A549 (cell line): ENCODE data around the gene MME.

ENCODE experiments used
- CEBPB ChIP-seq, 2 experiments: fragments of >200 bp in 1 of 2; sonication (Bioruptor Twin) in 1 of 2; formaldehyde crosslinking in 1 of 2; IDR thresholded peaks; 2 replicates each; pipeline ENCODE4 v1.6.1; 2012 to 2016
- EHMT2 ChIP-seq: fragments of 200-600 bp; sonication (generic); IDR thresholded peaks from 2 replicates; pipeline ENCODE4 v1.6.1; 2016; ENCODE audit warnings: antibody characterized with exemption, low read depth, mild to moderate bottlenecking, moderate library complexity
- POLR2A ChIP-seq: IDR thresholded peaks from 2 replicates; pipeline ENCODE4 v1.6.1; 2012; ENCODE audit warnings: mild to moderate bottlenecking, low read length
- RAD21 ChIP-seq, 2 experiments: fragments of >200 bp in 1 of 2; sonication (Bioruptor Twin) in 1 of 2; formaldehyde crosslinking in 1 of 2; IDR thresholded peaks in 1 of 2; conservative IDR thresholded peaks in 1 of 2; 2 replicates in 1 of 2; 3 replicates in 1 of 2; pipeline ENCODE4 v1.6.1; 2012 to 2018; ENCODE audit warnings: inconsistent platforms in 1 of 2
- ZSCAN20 ChIP-seq: fragments of 250-450 bp; sonication (Bioruptor Pico); IDR thresholded peaks from 2 replicates; pipeline ENCODE4 v1.8.0; 2022; ENCODE audit warnings: mild to moderate bottlenecking, moderate library complexity
- TF ChIP-seq, protein P1 (sequence below): fragments of >200 bp; sonication (Bioruptor Twin); formaldehyde crosslinking; IDR thresholded peaks from 3 replicates; pipeline ENCODE4 v1.5.1; 2016
- TF ChIP-seq, protein P2 (sequence below): IDR thresholded peaks from 2 replicates; pipeline ENCODE4 v1.6.1; 2012

DNA sequence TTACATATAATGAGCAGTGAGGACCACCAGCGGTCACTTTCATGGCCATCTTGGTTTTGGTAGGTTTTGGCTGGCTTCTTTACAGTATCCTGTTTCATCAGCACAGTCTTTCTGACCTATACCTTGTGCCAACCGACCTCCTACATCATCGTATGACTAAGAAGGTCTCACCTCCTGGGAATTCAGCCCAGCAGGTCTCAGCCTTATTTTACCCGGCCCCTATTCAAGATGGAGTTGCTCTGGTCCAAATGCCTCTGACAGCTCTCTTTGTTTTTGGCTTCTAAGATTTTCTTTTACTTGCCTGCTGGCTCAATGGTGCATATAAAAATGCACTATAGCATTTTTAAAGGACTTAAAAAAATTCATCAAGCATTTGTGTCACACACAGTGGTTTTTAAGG, 3.2 kb upstream of the MME start:
- TF ChIP-seq, protein P1, sequence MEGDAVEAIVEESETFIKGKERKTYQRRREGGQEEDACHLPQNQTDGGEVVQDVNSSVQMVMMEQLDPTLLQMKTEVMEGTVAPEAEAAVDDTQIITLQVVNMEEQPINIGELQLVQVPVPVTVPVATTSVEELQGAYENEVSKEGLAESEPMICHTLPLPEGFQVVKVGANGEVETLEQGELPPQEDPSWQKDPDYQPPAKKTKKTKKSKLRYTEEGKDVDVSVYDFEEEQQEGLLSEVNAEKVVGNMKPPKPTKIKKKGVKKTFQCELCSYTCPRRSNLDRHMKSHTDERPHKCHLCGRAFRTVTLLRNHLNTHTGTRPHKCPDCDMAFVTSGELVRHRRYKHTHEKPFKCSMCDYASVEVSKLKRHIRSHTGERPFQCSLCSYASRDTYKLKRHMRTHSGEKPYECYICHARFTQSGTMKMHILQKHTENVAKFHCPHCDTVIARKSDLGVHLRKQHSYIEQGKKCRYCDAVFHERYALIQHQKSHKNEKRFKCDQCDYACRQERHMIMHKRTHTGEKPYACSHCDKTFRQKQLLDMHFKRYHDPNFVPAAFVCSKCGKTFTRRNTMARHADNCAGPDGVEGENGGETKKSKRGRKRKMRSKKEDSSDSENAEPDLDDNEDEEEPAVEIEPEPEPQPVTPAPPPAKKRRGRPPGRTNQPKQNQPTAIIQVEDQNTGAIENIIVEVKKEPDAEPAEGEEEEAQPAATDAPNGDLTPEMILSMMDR, result no peak
- TF ChIP-seq POLR2A (no peak), CEBPB (IDR thresholded peaks at IDR 0.05) (no peak), ZSCAN20 (CRISPR knock-in tag) (no peak), EHMT2 (no peak), RAD21 (conservative IDR thresholded peaks at IDR 0.05 in 1 of 2, IDR thresholded peaks at IDR 0.05 in 1 of 2) (no peak)
- TF ChIP-seq, protein P2, sequence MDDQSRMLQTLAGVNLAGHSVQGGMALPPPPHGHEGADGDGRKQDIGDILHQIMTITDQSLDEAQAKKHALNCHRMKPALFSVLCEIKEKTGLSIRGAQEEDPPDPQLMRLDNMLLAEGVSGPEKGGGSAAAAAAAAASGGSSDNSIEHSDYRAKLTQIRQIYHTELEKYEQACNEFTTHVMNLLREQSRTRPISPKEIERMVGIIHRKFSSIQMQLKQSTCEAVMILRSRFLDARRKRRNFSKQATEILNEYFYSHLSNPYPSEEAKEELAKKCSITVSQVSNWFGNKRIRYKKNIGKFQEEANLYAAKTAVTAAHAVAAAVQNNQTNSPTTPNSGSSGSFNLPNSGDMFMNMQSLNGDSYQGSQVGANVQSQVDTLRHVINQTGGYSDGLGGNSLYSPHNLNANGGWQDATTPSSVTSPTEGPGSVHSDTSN, result no peak
